HG03439 (cell line): ENCODE data around the gene TCHH.

Experiments
- ATAC-seq: cut with Tn5 transposase; IDR thresholded peaks from one replicate; pipeline ENCODE4 v1.9.1; 2021; ENCODE audit warnings: mild to moderate bottlenecking, moderate library complexity; ENCODE audit not compliant: unreplicated experiment

Gene TCHH

DNA sequence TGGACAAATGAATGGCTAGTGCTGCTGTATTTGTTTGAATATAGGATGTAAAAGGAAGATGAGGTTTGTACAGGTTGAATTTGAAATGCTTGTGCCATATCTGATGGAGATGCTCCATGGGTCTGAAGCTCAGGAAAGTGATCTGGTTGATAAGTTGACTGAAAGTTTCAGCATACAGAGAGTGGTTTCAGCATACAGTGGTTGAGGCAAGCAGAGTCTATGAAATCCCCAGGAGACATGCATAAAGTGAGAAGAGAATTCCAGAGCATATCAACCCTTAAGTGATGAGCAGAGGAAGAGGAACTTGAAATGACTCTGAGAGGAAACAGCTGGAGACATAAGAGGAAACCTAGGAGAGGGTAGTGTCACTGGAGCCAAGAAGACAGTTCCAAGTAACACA, 48.1 kb downstream of the TCHH start:
- ATAC-seq: no peak

DNA sequence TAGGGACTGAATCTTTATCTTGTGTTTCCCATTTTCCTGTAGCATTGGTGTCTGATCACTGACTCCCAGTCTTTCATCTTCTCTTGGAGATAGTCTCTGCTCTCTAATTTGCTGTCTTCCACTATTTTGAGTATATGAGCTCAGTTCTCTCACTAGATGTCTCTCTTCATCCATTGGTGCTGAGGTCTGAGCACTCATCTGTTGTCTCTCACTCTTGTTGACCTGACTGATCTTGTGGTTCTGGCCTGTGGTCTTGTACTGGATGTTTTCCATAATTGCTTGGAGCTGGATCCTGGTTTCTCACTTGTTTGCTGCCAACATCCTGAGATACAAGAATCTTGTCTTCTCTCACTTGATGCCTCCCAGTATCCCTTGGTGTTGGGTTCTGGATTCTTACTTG, 53.3 kb downstream of the TCHH start:
- ATAC-seq: no peak
